GM21717 (cell line): ENCODE data around the gene KCNJ10.

Experiments
- ATAC-seq: cut with Tn5 transposase; IDR thresholded peaks from one replicate; pipeline ENCODE4 v1.9.1; 2021; ENCODE audit warnings: mild to moderate bottlenecking, moderate library complexity; ENCODE audit not compliant: unreplicated experiment

The KCNJ10 gene

GRCh38 chr1:160099716-160100375, 29.9 kb upstream of the KCNJ10 start:
- ATAC-seq: no peak

- peak; percentile 73 for ATAC-seq
These were observed 29.0 kb upstream of the KCNJ10 start for GRCh38 chr1:160098852-160099561.

GRCh38 chr1:160097911-160098851, 28.2 kb upstream of the KCNJ10 start, which contains the start of gene IGSF8:
Gene IGSF8, minus strand, starts transcription at chr1:160098619. Its CDS starts 147 bp downstream, at chr1:160098472.
- ATAC-seq: peak; percentile 40

- no peak for ATAC-seq
These were observed 27.4 kb upstream of the KCNJ10 start for GRCh38 chr1:160097151-160097910.

GRCh38 chr1:160096274-160097116, 26.5 kb upstream of the KCNJ10 start:
- ATAC-seq: no peak

GRCh38 chr1:160095382-160096105, 25.6 kb upstream of the KCNJ10 start:
- ATAC-seq: no peak

- no peak for ATAC-seq
These were observed 24.8 kb upstream of the KCNJ10 start for GRCh38 chr1:160094806-160095205.

- ATAC-seq: no peak
These were observed 24.3 kb upstream of the KCNJ10 start for GRCh38 chr1:160094291-160094625.

- ATAC-seq: no peak
These were observed 23.8 kb upstream of the KCNJ10 start for GRCh38 chr1:160093624-160094290.

- ATAC-seq: no peak
These were observed 23.1 kb upstream of the KCNJ10 start for GRCh38 chr1:160093069-160093395.

GRCh38 chr1:160092366-160093068, 22.6 kb upstream of the KCNJ10 start:
- ATAC-seq: no peak

- no peak for ATAC-seq
These were observed 21.8 kb upstream of the KCNJ10 start for GRCh38 chr1:160091666-160092223.

- no peak for ATAC-seq
These were observed 20.8 kb upstream of the KCNJ10 start for GRCh38 chr1:160090760-160091159.

GRCh38 chr1:160089883-160090282, 19.9 kb upstream of the KCNJ10 start:
- ATAC-seq: no peak

- no peak for ATAC-seq
These were observed 17.2 kb upstream of the KCNJ10 start for GRCh38 chr1:160087118-160087662.

- ATAC-seq: no peak
These were observed 16.5 kb upstream of the KCNJ10 start for GRCh38 chr1:160086456-160086892.

GRCh38 chr1:160085686-160086455, 15.9 kb upstream of the KCNJ10 start:
- no peak for ATAC-seq
